Caco-2 (cell line): ENCODE measurements around the gene KLK7. TPM values are rescaled to one million over a fixed set of nuclear protein-coding genes. Genes with fewer than 3 reads are reported as not detected.

ENCODE experiments used
- BruUV-seq: library from RNA; stranded (reverse); fragments of 400-500 nt; replicated peaks from 2 replicates; lab custom pipeline; 2021; lab: Mats Ljungman, UMichigan
- CTCF ChIA-PET: fragments of 300-600 bp; sonication (Branson Sonifier 250); formaldehyde crosslinking; loops from one replicate; lab custom pipeline; 2022; ENCODE audit warnings: antibody characterized with exemption; lab: Charles Lee
- POLR2A ChIA-PET: fragments of 300-600 bp; sonication (Branson Sonifier 250); formaldehyde crosslinking; loops from one replicate; lab custom pipeline; 2022; ENCODE audit warnings: antibody characterized with exemption; lab: Charles Lee
- DNase-seq, 2 experiments: peaks; one replicate each; pipeline versions ENCODE4 v3.0.0 to v3.0.0-alpha.2; 2020 to 2022
- H3K27me3 ChIP-seq: replicated peaks from 2 replicates; pipeline ENCODE4 v1.6.0; 2011; ENCODE audit warnings: low read length; ENCODE audit not compliant: control insufficient read depth, insufficient read depth
- H3K36me3 ChIP-seq: 2 replicates; pipeline ENCODE4 v1.5.1; 2011; ENCODE audit warnings: low read length; ENCODE audit not compliant: control insufficient read depth, insufficient read depth
- H3K4me1 ChIP-seq: fragments of 250-450 bp; sonication (Bioruptor Pico); 2 replicates; pipeline ENCODE4 v1.5.1; 2020; ENCODE audit warnings: mild to moderate bottlenecking
- H3K4me3 ChIP-seq: 2 replicates; pipeline ENCODE4 v1.5.1; 2011; ENCODE audit warnings: low read depth, mild to moderate bottlenecking, control low read depth, low read length
- H3K9me3 ChIP-seq: fragments of 250-450 bp; sonication (Bioruptor Pico); 2 replicates; pipeline ENCODE4 v1.5.1; 2020; ENCODE audit warnings: mild to moderate bottlenecking, moderate library complexity
- H3K27ac Mint-ChIP-seq: one replicate; pipeline ENCODE4 v1.8.0; 2022; ENCODE audit warnings: mixed read lengths; ENCODE audit not compliant: unreplicated experiment
- H3K27me3 Mint-ChIP-seq: one replicate; pipeline ENCODE4 v1.8.0; 2022; ENCODE audit warnings: mixed read lengths; ENCODE audit not compliant: insufficient read depth, unreplicated experiment
- H3K36me3 Mint-ChIP-seq: one replicate; pipeline ENCODE4 v1.8.0; 2022; ENCODE audit warnings: mild to moderate bottlenecking, mixed read lengths; ENCODE audit not compliant: insufficient read depth, unreplicated experiment
- H3K4me1 Mint-ChIP-seq: one replicate; pipeline ENCODE4 v1.8.0; 2022; ENCODE audit warnings: low read depth, mixed read lengths; ENCODE audit not compliant: unreplicated experiment
- H3K4me3 Mint-ChIP-seq: one replicate; pipeline ENCODE4 v1.8.0; 2022; ENCODE audit warnings: mild to moderate bottlenecking, moderate library complexity, mixed read lengths; ENCODE audit not compliant: unreplicated experiment
- H3K9me3 Mint-ChIP-seq: one replicate; pipeline ENCODE4 v1.8.0; 2022; ENCODE audit warnings: mixed read lengths; ENCODE audit not compliant: unreplicated experiment
- CTCF ChIP-seq, 2 experiments: fragments of 200-600 bp in 1 of 2; IDR thresholded peaks; 1 replicate in 1 of 2; 2 replicates in 1 of 2; pipeline versions ENCODE4 v1.5.1 to v1.8.0; 2011 to 2022; ENCODE audit warnings: antibody characterized with exemption in 1 of 2, control low read depth in 1 of 2, inconsistent platforms in 1 of 2, low read depth in 1 of 2, low read length in 1 of 2, mild to moderate bottlenecking in 1 of 2, moderate library complexity in 1 of 2; ENCODE audit not compliant: insufficient read depth in 1 of 2, severe bottlenecking in 1 of 2, unreplicated experiment in 1 of 2
- intact Hi-C: fragments of 100-400 bp; cut with micrococcal nuclease; formaldehyde crosslinking; loops from one replicate; pipeline ENCODE4 v1.10.0; 2022; ENCODE audit not compliant: unreplicated experiment
- total RNA-seq: library from RNA; stranded (reverse); gene quantifications from 2 replicates; pipeline ENCODE4 v1.2.3, GENCODE V29; 2022

The KLK7 gene
- total RNA-seq, 1 experiment from 2014 or later = not detected

- H3K4me3 Mint-ChIP-seq = no peak overlapping the region
- Histone ChIP-seq H3K27me3 (no peaks in the 10 kb centered on the region), H3K36me3 (no peaks in the 10 kb centered on the region), H3K4me1 (peaks cover 7% of the 10 kb centered on the region; the same call in 1 of the 2 replicates), H3K4me3 (no peak overlapping the region), H3K9me3 (no peaks in the 10 kb centered on the region)
- H3K27me3 Mint-ChIP-seq = peaks cover 12% of the 10 kb centered on the region
- CTCF ChIA-PET = no interaction called here
- POLR2A ChIA-PET = no interaction called here
- peaks cover 29% of the 10 kb centered on the region for H3K9me3 Mint-ChIP-seq
- intact Hi-C loops = no loop called here
- no peak for TF ChIP-seq CTCF (IDR thresholded peaks at IDR 0.05; ENCODE audit: insufficient read depth in 1 of 2, low read depth in 1 of 2, low read length in 1 of 2, severe bottlenecking in 1 of 2, unreplicated experiment in 1 of 2)
- H3K4me1 Mint-ChIP-seq = peaks cover 4% of the 10 kb centered on the region
- H3K36me3 Mint-ChIP-seq = no peaks in the 10 kb centered on the region
- DNase-seq = no peak
- no TSS peak for BruUV-seq
- no peak overlapping the region for H3K27ac Mint-ChIP-seq
Observed at GRCh38 chr19:50964266-50964665, 19.5 kb downstream of the KLK7 start.

DNA sequence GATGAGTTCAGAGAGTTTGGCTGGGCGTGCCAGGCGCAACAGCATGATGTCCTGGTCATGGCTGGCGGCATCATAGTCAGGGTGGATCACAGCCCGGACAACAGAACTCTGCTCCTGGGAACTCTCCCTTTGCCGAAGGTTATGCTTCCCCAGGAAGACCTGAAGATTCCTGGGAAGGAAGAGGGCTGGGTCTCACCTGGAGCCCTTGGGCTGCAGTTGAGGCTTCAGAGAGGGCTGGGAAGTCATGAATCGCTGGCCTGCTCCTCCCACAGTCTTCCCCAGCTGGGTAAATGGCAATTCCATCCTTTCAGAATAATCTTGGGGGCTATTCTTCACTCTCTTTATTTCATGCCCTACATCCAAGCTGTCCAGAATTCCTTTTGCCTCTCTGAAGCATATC lies 20.3 kb downstream of the KLK7 start:
- Histone ChIP-seq H3K9me3 (no peaks in the 10 kb centered on the region), H3K4me1 (peaks cover under 1% of the 10 kb centered on the region; the same call in 1 of the 2 replicates), H3K27me3 (no peaks in the 10 kb centered on the region), H3K36me3 (no peaks in the 10 kb centered on the region), H3K4me3 (no peak overlapping the region)
- peaks cover 12% of the 10 kb centered on the region for H3K27me3 Mint-ChIP-seq
- peaks cover 34% of the 10 kb centered on the region for H3K9me3 Mint-ChIP-seq
- CTCF ChIA-PET = no interaction called here
- H3K4me3 Mint-ChIP-seq = no peak overlapping the region
- intact Hi-C loops = no loop called here
- H3K27ac Mint-ChIP-seq = no peak overlapping the region
- no peak for TF ChIP-seq CTCF (IDR thresholded peaks at IDR 0.05; ENCODE audit: insufficient read depth in 1 of 2, low read depth in 1 of 2, low read length in 1 of 2, severe bottlenecking in 1 of 2, unreplicated experiment in 1 of 2)
- DNase-seq = no peak
- POLR2A ChIA-PET = no interaction called here
- BruUV-seq = no TSS peak
- H3K36me3 Mint-ChIP-seq = no peaks in the 10 kb centered on the region
- H3K4me1 Mint-ChIP-seq = peaks cover 6% of the 10 kb centered on the region

- BruUV-seq = no TSS peak
- POLR2A ChIA-PET = no interaction called here
- DNase-seq = no peak
Observed at GRCh38 chr19:50962245-50962644, 21.5 kb downstream of the KLK7 start.

More at GRCh38 chr19:50962245-50962644, 21.5 kb downstream of the KLK7 start:
- Mint-ChIP-seq H3K9me3 (peaks cover 34% of the 10 kb centered on the region), H3K27ac (no peak overlapping the region), H3K4me1 (peaks cover 6% of the 10 kb centered on the region), H3K27me3 (peaks cover 12% of the 10 kb centered on the region), H3K4me3 (no peak overlapping the region), H3K36me3 (no peaks in the 10 kb centered on the region)
- no peaks in the 10 kb centered on the region for H3K27me3 ChIP-seq
- TF ChIP-seq CTCF (IDR thresholded peaks at IDR 0.05; ENCODE audit: insufficient read depth in 1 of 2, low read depth in 1 of 2, low read length in 1 of 2, severe bottlenecking in 1 of 2, unreplicated experiment in 1 of 2) = no peak
- H3K36me3 ChIP-seq = no peaks in the 10 kb centered on the region
- H3K9me3 ChIP-seq = no peaks in the 10 kb centered on the region
- H3K4me1 ChIP-seq = no peaks in the 10 kb centered on the region
- H3K4me3 ChIP-seq = no peak overlapping the region
- CTCF ChIA-PET = no interaction called here
- intact Hi-C loops = no loop called here
